Measurements from ENCODE around the gene IL17RE.

DNA sequence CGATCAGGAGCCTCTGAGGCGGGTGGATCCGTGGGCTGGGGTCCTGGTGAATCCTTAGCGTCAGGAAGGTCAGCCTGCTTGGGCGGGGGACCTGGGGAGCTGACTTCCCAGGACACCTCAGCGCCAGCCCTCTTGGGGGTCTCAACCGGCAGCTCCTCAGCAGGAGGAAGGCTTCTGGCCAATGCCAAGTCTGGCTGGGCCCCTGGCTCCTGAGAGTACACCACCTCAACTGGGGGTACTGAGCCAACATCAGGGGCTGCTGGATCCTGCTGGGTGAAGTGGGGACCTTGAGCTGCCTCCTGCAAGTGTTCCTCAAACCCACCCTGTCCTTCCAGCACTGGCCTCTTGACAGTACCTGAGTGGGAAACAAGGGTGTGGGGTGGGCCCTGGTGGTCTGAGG, 46.5 kb downstream of the IL17RE start:
- TF ChIP-seq, protein P1, sequence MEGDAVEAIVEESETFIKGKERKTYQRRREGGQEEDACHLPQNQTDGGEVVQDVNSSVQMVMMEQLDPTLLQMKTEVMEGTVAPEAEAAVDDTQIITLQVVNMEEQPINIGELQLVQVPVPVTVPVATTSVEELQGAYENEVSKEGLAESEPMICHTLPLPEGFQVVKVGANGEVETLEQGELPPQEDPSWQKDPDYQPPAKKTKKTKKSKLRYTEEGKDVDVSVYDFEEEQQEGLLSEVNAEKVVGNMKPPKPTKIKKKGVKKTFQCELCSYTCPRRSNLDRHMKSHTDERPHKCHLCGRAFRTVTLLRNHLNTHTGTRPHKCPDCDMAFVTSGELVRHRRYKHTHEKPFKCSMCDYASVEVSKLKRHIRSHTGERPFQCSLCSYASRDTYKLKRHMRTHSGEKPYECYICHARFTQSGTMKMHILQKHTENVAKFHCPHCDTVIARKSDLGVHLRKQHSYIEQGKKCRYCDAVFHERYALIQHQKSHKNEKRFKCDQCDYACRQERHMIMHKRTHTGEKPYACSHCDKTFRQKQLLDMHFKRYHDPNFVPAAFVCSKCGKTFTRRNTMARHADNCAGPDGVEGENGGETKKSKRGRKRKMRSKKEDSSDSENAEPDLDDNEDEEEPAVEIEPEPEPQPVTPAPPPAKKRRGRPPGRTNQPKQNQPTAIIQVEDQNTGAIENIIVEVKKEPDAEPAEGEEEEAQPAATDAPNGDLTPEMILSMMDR (conservative IDR thresholded peaks at IDR 0.05; ENCODE audit: low read depth in 2 of 2): no peak
- no peak for TF ChIP-seq EZH2 (IDR thresholded peaks at IDR 0.05; ENCODE audit: low read depth, unreplicated experiment)
